CD4-positive, alpha-beta T cell treated with Interleukin-21 for 1 hour (primary cell): ENCODE results near the gene INSIG2.

Experiments
- DNase-seq: peaks from one replicate; pipeline ENCODE4 v3.0.0-alpha.2; 2020

Gene INSIG2

DNA sequence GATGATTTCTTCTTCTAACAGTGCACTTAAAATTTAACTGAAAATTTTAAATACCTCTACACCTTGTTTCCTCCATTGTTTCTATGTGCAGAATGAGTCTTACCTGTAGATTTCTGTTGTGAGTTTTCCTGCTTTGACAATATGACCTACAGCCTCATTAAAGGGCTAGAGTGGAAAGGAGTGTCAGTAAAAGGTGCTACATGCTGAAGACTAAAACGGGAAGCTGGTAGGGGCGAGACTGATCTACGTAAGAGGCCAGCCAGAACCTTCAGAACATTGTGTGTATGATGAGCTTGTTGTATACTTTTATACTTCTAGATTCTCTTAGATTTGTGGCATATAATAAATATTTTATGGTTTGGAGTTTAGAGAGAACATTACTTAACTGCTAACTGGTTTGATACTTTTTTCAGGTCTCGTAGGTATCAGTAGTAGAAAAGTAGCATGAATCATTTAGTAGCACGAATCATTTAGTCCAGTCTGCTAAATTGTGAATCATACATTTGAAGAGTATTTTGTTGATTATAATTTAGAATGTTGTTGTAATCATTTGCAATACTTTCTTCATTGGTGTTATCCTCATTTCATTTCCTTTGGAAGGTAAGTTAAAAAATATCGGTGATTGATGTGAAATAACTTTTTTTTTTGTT, 14.3 kb downstream of the INSIG2 start:
- DNase-seq, result no peak

- no peak for DNase-seq
Measured at GRCh38 chr2:118103951-118104940, 16.0 kb downstream of the INSIG2 start.

DNA sequence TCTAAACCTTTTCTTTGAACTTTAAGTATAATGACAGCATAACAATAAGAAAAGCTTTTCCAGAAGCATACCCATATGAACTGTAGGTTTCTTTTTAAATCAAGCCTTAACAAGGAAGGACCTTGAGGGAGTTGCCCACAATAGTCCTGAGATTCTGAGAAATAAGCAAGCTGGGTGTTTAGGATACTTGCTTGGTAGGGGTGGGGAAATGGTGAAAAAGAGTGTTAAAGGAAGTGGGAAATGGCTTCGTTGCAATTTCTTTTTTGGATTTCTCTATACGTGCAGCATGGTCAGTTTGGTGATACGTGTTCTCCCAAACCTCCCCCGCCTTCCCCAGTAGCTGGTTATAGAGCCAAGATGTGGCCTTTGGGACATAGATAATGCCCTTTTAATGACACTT, 17.2 kb downstream of the INSIG2 start:
- DNase-seq, result no peak

DNA sequence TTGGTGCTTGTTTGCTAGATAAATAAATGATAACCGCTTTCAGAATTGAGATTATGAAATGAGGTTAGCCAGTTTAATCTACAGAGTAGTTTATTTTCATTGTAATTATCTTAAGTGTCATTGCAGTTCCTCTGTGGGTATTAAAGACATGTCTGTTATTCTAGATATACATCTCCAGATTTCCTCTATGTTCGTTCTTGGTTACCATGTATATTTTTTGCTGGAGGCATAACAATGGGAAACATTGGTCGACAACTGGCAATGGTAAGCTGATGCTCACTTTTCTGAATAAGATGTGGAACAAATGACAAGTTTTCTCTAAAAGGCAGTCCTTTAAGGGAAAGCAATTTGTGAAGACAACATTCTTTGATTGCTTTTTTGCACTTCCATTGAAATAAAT, 18.7 kb downstream of the INSIG2 start:
- no peak for DNase-seq

GRCh38 chr2:118110310-118110709, 22.0 kb downstream of the INSIG2 start:
- DNase-seq, result no peak

GRCh38 chr2:118110991-118111390, 22.7 kb downstream of the INSIG2 start:
- DNase-seq, result no peak

DNA sequence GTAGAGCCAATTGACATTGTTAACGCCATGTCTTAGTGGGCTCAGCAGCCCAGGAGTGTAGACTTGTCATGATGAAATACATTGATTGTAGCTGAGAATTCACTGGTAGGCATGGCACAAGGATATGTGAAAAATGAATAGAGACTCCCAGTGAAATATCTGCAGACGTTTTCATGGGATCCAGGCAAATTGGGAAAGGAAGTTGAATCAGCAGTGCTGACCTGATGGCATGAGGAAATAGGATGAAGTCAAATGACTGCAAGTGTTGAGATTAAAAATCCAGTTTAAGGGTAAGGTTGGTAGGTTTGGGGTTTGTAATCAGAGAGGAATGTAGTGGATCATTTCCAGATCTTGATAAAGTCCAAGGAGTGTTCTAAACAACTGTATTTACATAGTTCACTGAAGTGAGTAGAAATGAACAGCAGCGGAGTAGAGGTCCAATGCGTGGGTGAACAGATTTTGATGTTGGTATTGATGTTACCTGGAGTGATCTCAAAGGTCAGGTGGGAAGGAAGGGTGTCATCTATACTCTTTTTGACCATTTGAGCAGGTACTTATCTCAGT, 24.6 kb downstream of the INSIG2 start:
- no peak for DNase-seq

DNA sequence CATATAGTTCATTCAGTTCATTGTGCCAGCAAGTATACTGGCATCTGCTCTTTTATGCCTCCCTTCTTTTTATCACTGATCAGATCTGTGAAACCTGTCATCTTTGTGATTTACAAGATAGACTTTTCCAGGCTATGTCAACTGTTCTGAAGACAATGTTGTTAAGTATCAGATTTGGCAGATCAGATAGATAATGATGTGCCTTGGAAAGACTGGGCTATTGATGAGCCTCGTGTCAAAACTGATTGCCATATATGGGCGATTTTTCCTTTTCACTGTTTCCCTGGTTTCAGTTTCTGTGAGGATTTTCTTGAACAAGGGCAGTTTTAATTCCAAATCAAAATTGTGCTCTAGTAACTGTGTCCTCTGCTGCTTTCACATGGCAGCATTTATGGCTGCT, 26.6 kb downstream of the INSIG2 start:
- no peak for DNase-seq

DNA sequence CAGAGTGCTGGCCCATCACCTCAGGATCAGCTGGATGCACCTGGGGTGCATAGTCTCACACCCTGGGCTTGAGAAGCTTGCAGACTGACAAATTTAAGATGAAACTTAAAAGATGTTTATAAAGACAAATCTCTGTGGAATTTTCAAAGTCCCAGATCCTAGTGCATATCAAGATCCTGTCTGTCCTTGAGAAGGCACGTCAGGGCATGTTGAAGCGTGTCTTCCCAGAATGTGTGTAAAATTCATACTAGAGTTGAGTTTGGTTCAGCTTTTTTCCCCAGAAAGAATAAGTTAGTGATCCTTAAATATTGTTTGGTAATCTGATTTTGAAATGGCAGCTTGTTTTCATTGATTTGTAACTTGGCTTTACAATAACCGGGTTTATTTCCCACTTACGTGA, 27.5 kb downstream of the INSIG2 start:
- no peak for DNase-seq

GRCh38 chr2:118118479-118118878, 30.2 kb downstream of the INSIG2 start:
- DNase-seq, result no peak

DNA sequence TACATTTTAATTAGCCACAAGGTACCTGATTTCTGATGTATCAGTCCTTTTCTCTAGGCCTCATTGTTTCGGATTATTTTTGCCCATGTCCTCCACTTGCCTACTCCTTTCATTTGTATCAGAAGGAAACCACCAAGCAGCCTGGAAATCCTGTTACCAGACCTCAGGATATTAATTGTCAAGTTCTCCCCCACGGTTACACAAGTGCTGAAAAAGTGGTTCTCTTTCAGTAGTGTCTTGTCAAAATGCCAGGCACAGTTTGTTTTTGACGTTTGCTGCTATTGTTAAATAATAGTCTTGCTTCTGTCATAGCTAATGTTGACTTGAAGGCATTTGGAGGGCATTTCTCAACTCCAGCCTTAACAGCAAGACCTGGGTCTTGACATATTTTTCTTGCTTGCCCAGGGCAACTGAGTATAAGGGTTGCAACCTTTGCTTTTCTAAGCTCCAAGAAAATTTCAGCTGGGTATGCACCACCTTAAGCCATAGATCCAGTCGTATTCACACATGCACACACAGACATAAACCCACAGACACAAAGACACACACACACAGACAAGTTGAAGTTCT, 31.0 kb downstream of the INSIG2 start:
- no peak for DNase-seq

DNA sequence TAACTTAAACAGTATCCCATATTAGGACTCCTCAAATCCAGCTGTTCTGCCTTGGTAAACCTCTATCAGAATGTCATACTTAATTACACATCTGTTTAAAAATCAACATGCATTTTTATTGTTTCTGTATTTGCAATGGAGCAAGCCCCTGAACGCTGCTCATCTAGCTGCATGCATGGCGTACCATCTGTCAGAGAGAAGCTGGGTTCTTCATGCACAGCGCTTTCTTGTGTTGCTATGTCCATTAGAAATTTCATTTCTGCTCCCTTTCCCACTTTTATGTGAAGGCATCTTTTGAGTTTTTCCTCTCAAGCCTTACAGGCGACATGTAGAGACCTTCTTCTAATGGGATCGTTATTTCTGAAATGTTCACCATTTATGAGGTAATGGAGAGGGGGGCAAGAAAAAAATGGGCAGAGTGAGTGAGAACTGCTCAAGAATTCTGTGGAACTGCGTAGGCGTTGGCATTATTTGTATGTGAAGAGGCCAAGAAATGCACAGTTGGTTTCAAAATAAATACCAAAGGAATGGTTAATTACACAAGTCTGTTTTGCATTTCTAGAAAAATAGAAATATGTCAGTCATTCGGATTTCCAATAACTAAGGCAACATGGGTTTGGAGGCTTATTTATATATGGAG, 31.6 kb downstream of the INSIG2 start:
- DNase-seq, result no peak

DNA sequence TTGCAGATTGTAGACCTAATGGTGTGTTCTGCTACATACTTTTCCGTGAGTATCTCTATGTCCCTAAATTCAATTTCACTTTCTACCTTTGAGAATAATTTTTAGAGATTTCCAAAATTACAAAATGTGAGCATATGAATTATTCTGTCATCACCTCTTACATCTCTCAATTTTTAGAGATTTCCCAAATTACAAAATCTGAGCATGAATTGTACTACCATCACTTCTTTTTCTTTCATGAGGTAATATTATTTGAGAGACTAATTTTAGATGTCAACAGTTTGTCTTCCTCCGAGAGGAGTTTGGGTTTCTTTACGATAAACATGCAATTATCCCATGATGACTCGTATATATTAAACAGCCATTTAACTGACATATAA, 32.1 kb downstream of the INSIG2 start:
- no peak for DNase-seq

DNA sequence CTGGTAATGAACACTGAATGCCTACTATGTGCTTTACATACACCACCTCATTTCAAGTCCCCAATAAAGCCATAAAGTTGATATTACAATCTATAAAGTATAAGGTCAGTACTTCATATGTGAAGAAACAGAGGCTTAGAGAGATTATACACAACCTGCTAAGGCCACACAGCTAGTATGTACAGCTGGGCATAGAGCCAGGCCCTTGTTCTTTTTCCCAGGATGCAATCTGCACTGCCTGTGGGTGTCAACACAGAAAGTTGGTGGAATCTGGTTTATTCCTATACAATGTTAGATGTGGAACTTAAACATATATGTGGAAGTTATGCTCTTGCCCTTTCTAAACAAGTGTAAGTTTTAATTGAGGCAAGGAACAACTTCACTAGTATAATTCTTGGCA, 32.8 kb downstream of the INSIG2 start:
- no peak for DNase-seq

DNA sequence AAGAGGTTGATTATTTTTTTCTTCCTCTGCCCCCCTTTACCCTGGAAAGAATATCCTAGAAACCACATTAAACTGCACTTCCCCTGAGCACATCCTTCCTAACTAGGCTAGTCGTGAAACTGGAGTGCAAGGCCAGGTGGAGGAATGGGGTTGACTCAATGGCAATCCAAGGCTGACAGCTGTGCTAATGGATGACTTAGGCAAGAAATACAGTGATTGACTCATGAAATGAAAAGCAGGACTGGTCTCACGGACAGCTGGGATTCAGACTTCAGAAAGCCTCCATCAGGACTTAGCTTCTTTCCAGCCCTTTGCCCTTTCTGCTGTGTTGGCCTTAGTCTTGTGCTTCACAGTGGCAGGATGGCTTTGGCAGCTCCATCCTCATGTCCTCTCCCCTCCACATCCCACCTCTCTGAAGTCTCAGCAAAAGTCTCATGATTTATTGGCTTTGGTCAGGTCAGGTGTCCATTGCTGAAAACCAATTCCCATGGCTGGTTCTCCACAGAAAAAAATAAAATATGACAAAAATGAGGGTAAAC, 33.8 kb downstream of the INSIG2 start:
- no peak for DNase-seq

GRCh38 chr2:118122594-118123281, 34.5 kb downstream of the INSIG2 start:
- no peak for DNase-seq

DNA sequence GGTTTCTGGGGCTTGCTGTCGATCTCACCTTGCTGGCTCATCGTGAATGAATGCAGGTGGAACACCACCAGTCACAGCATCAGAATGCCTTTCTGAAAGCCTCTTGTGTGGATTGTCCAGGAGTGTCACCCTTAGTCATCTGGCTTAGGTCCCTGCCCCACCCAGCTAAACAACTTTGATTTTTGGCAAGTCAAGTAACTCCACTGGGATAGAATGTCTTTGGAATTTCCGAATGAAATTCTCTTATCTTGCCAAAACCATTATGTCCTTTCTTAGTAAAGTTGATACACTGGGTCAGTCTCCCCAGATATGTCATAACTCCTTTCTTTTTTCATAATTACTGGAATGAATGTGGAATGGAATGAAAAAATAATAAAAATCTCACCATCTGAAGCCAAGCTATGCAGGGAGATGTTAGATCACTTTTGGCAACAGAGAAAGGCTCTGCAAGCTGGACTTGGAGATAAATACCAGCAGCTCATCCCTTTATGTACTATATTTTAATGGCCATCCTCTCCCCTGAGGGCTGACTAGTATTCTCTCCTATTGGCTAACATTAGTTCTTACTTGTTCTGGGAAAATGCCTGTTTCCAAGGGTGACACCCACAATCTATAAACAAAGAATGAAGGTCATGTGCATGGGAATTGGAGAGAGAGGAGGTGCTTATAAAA, 35.4 kb downstream of the INSIG2 start:
- no peak for DNase-seq

DNA sequence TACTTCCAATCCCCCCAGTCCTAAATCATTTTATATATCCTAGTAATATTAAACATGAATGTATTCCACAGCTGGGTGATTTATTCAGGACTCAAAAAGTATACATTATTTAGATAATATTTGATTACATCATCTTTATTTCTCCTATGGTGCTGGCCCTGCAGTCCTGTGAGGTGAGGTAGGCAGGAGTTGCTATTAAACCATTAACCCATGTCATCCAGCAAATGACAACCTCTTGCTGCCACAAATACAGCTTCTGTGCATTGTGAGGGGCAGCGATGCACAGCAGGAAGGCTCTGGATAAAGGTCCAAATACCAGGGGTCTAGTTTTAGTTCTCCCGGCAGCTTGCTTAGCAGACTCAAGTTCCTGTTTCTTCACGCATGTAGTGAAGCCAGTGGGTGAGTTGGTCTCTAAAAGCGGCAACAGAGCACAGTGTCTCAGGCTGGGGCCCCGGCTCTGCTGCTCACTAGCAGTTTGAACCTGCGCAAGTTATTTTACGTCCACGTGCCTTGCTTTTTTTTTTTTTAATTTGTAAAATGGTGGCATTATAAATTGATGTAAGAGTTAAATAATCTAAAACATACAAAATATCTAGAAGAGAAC, 36.1 kb downstream of the INSIG2 start:
- DNase-seq, result no peak

DNA sequence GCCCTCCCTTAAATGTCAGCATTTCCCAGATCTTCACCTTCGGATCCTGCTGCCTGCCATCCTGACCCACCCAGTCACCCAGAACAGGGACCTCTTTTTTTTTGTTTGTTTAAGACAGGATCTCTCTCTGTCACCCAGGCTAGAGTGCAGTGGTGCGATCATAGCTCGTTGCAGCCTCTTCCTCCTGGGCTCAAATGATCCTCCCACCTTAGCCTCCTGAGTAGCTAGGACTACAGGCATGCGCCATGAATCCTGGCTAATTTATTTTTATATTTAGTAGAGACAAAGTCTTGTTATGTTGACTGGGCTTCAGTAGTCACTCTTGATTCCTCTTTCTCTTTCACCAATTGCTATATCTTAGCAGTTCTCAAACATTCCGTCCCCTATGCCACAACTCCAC, 39.0 kb downstream of the INSIG2 start:
- DNase-seq, result no peak

DNA sequence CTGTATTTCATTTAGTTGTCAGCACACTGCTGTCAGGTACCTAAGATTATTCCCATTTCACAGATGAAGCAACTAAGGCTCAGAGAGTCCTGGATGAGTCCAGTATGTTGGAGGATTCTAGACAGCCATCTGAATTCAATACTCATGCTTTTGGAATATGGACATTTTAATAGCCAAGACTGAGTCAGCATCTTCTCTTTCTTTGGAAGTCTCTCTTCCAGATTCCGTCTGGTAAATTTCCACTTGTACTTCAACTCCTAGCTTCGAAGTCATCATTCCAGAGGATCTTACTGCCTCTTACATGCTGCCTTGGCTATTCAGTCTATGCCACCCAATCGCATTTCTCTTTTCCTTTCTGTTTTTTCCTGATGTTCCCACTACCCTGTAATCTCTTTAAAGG, 40.6 kb downstream of the INSIG2 start:
- no peak for DNase-seq

DNA sequence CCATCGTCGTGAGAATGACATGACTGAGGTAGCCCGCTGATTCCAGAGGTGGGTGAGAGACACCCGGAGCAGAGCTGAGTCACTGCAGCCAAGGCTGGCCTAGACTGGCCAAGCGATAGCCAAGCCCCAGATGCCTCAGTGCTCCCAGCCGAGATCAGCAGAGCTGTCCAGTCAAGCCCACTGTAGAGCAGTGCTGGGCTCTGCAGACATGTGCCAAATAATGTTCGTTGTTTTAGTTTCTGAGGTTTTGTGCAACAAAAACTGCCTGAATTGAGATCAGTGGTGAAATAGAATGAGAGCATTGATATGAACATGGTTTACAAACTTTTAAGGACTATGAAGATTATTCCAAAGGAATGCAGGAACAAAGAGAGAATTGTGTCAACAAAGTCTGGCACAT, 42.1 kb downstream of the INSIG2 start:
- DNase-seq, result no peak
